DMS 273 (cell line): ENCODE measurements around the gene CELA3A.
"Not testable (repeated sequence)": the region's sequence is repeated elsewhere in the genome, so short reads cannot be mapped to it uniquely, and the experiment has no call there.

Experiments
- DNase-seq: peaks from one replicate; lab custom pipeline; 2025; ENCODE audit not compliant: unreplicated experiment; lab: John Stamatoyannopoulos, UW

CELA3A gene

GRCh38 chr1:21981253-21981652 is 20.2 kb upstream of the CELA3A start:
- DNase-seq, result not testable (repeated sequence)

- not testable (repeated sequence) for DNase-seq
Observed at GRCh38 chr1:21982122-21982521, 19.3 kb upstream of the CELA3A start.

GRCh38 chr1:21983539-21983938 is 17.9 kb upstream of the CELA3A start:
- DNase-seq, result not testable (repeated sequence)

- DNase-seq, result not testable (repeated sequence)
Observed at GRCh38 chr1:21985893-21986292, 15.6 kb upstream of the CELA3A start.

- DNase-seq, result not testable (repeated sequence)
Observed at GRCh38 chr1:21986386-21986785, 15.1 kb upstream of the CELA3A start.

- DNase-seq, result not testable (repeated sequence)
Observed at GRCh38 chr1:21989672-21990393, 11.6 kb upstream of the CELA3A start.

- not testable (repeated sequence) for DNase-seq
Observed at GRCh38 chr1:21992186-21992585, 9.3 kb upstream of the CELA3A start.

GRCh38 chr1:21994716-21995115 is 6.7 kb upstream of the CELA3A start:
- not testable (repeated sequence) for DNase-seq

- not testable (repeated sequence) for DNase-seq
Observed at GRCh38 chr1:21996663-21996970, 4.8 kb upstream of the CELA3A start.

GRCh38 chr1:21997891-21998623 is 3.4 kb upstream of the CELA3A start:
- DNase-seq, result not testable (repeated sequence)

GRCh38 chr1:21998624-21999294 is 2.7 kb upstream of the CELA3A start:
- DNase-seq, result not testable (repeated sequence)

- peak; percentile 83 for DNase-seq
Observed at GRCh38 chr1:21999645-22000044, 1.8 kb upstream of the CELA3A start.

GRCh38 chr1:22002461-22002860 is 1.0 kb downstream of the CELA3A start:
- not testable (repeated sequence) for DNase-seq

GRCh38 chr1:22002875-22003274 is 1.4 kb downstream of the CELA3A start:
- DNase-seq, result not testable (repeated sequence)

GRCh38 chr1:22003959-22004358 is 2.5 kb downstream of the CELA3A start:
- DNase-seq, result not testable (repeated sequence)

GRCh38 chr1:22005261-22006149 is 4.0 kb downstream of the CELA3A start:
- DNase-seq, result peak; percentile 80

GRCh38 chr1:22006736-22007135 is 5.3 kb downstream of the CELA3A start:
- not testable (repeated sequence) for DNase-seq

GRCh38 chr1:22007262-22007661 is 5.8 kb downstream of the CELA3A start:
- DNase-seq, result not testable (repeated sequence)

GRCh38 chr1:22009566-22009965 is 8.1 kb downstream of the CELA3A start:
- DNase-seq, result not testable (repeated sequence)

GRCh38 chr1:22012752-22013151 is 11.3 kb downstream of the CELA3A start:
- DNase-seq, result not testable (repeated sequence)
